GM21528 (cell line): ENCODE data around the gene SAMD3.
"Not testable (repeated sequence)": the region's sequence is repeated elsewhere in the genome, so short reads cannot be mapped to it uniquely, and the experiment has no call there.

Experiments used
- ATAC-seq: cut with Tn5 transposase; IDR thresholded peaks from one replicate; pipeline ENCODE4 v1.9.1; 2021; ENCODE audit warnings: mild to moderate bottlenecking, moderate library complexity; ENCODE audit not compliant: unreplicated experiment, low FRiP score

The SAMD3 gene

GRCh38 chr6:130212215-130212874 is 10.4 kb downstream of the SAMD3 start:
- ATAC-seq, result no peak

GRCh38 chr6:130211691-130212090 is 11.1 kb downstream of the SAMD3 start:
- ATAC-seq, result no peak

- ATAC-seq, result no peak
These were observed 14.6 kb downstream of the SAMD3 start for GRCh38 chr6:130207979-130208649.

GRCh38 chr6:130206479-130206878 is 16.3 kb downstream of the SAMD3 start:
- ATAC-seq, result no peak

- no peak for ATAC-seq
These were observed 18.4 kb downstream of the SAMD3 start for GRCh38 chr6:130204322-130204721.

- peak; percentile 24 for ATAC-seq
These were observed 19.4 kb downstream of the SAMD3 start for GRCh38 chr6:130203370-130203769.

- peak; percentile 67 for ATAC-seq
These were observed 20.0 kb downstream of the SAMD3 start for GRCh38 chr6:130202782-130203181.

- no peak for ATAC-seq
These were observed 22.7 kb downstream of the SAMD3 start for GRCh38 chr6:130200020-130200419.

GRCh38 chr6:130198483-130199035 is 24.2 kb downstream of the SAMD3 start:
- ATAC-seq, result no peak

GRCh38 chr6:130197816-130198482 is 24.8 kb downstream of the SAMD3 start:
- ATAC-seq, result not testable (repeated sequence)

- not testable (repeated sequence) for ATAC-seq
These were observed 28.3 kb downstream of the SAMD3 start for GRCh38 chr6:130194434-130194833.

- no peak for ATAC-seq
These were observed 31.8 kb downstream of the SAMD3 start for GRCh38 chr6:130190701-130191690.

GRCh38 chr6:130189531-130190397 is 33.0 kb downstream of the SAMD3 start:
- ATAC-seq, result no peak

GRCh38 chr6:130188207-130188899 is 34.4 kb downstream of the SAMD3 start:
- ATAC-seq, result no peak

- no peak for ATAC-seq
These were observed 35.2 kb downstream of the SAMD3 start for GRCh38 chr6:130187335-130188206.

GRCh38 chr6:130185658-130186057 is 37.1 kb downstream of the SAMD3 start:
- no peak for ATAC-seq

- no peak for ATAC-seq
These were observed 39.2 kb downstream of the SAMD3 start for GRCh38 chr6:130183271-130184222.
